ENCODE results near the gene NDUFA7. TPM values are rescaled to one million over a fixed set of nuclear protein-coding genes. Genes with fewer than 3 reads are reported as not detected.

NDUFA7 gene
- 10 to 100 TPM; 86.0 to 93.3 TPM for total RNA-seq
- polyA plus RNA-seq, result 121 TPM

DNA sequence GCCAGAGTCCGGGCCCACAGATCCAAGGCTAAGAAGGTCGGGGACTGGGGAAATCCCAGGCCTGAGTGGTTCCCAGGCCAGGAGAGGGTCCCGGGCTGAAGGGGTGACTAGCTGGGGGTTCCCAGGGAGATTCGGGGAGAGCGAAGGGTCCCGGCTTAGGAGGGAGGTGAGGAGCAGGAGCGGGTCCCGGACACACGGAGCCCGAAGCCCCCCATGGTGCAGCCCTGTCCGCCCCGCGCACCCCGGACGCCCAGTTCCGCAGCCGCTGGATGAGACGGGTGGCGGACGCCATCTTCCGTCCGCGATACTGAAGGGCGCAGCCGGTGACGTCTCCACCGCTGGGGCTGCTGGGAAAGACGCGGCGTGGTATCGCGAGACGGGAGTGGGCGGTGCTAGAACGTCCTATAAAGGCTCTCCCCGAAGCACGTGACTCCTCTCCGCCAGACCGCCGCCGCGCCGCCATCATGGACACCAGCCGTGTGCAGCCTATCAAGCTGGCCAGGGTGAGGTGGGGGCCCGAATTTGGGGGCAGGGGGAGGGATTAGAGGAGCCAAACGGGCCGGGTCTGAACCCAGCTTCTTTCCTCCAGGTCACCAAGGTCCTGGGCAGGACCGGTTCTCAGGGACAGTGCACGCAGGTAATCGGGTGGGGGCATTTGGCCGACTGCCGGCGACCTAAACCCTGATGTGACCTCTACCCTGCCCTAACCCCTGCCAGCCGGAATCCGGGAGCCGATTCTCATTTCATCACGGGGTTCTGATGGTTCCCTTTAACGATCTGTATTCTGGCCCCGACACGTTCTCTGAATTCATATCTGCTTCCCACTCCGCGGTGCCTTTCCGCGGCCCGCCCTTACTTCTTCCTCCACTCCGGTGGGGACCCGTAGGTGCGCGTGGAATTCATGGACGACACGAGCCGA is at the start of gene NDUFA7, which contains the start of gene RPS28:
TSS of gene NDUFA7 (minus strand) at position 309 of the 919 bp plus-strand sequence. CDS start at position 292, 17 bp downstream.
TSS of gene RPS28 (plus strand) at position 430 of the 919 bp plus-strand sequence. CDS start at position 465, 35 bp downstream.
- Histone ChIP-seq H3K4me3 (ENCODE audit: low read length) (peak within 1 kb of the TSS; percentile 98), H3K4me1 (ENCODE audit: insufficient read depth, low read length) (peaks cover 33% of the 10 kb centered on the region), H3K9me3 (ENCODE audit: low read length) (no peaks in the 10 kb centered on the region), H3K27me3 (ENCODE audit: insufficient read depth, low read length, poor library complexity, severe bottlenecking) (no peaks in the 10 kb centered on the region), H3K36me3 (ENCODE audit: insufficient read depth, low read length) (peaks cover 6% of the 10 kb centered on the region), H3K27ac (ENCODE audit: low read depth, low read length) (peak within 1 kb of the TSS; percentile 95)
- Mint-ChIP-seq H3K27me3 (no peaks in the 10 kb centered on the region), H3K36me3 (peaks cover 0 to 40% (median 0%) of the 10 kb centered on the region in 3 donors), H3K27ac (peak within 1 kb of the TSS; percentile 97 to 100 (median 99)), H3K4me3 (peak within 1 kb of the TSS; percentile 94 to 98 (median 96)), H3K4me1 (peaks cover 22 to 50% (median 33%) of the 10 kb centered on the region in 3 donors), H3K9me3 (no peaks in the 10 kb centered on the region)
- POLR2A ChIA-PET, result interaction anchor here (0.6 to 1.0 kb wide), 3 partner anchors 52 to 123 kb away, joined by 3 to 4 read pairs (median 3); partner anchors contain the start of gene HNRNPM
- DNase-seq, result peak; percentile 96 to 99 (median 96)
- CTCF ChIA-PET, result interaction anchor here (0.5 to 1.3 kb wide), 5 partner anchors 13 to 111 kb away, joined by 3 to 7 read pairs (median 4); no protein-coding TSS in a partner anchor

DNA sequence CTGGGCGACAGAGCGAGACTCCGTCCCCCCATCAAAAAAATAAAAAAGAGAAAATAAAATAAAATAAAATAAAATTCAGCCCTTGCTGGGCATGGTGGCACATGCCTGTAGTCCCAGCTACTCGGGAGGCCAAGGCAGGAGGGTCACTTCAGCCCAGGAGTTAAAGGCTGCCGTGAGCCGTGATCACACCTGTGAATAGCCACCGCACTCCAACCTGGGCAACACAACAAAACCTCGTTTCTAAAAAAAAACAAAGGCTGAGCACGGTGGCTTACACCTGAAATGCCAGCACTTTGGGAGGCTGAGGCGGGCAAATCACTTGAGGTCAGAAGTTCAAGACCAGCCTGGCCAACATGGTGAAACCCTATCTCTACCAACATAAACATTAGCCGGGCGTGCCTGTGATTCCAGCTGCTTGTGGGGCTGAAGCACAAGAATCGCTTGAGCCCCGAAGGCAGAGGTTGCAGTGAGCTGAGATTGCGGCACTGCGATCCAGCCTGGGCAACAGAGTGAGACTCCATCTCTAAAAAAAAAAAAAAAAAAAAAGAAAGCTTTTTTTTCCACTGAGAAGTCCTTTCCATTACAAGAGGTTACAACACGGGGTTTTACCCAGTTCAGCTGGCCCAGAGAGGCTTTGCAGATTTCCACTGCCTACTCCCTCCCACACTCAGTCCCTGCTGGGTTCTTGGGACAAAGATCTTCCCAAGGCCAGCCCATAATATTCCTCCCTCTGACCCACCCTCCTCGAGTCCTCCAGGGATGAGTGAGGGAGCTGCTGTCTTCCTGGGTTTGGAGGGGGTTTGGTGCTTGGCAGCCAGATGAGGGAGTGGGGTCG is 49.2 kb upstream of the NDUFA7 start:
- H3K27me3 Mint-ChIP-seq, result peaks cover 18 to 33% of the 10 kb centered on the region in 2 donors
- no peaks in the 10 kb centered on the region for H3K9me3 ChIP-seq (ENCODE audit: low read length)
- H3K27me3 ChIP-seq (ENCODE audit: insufficient read depth, low read length, poor library complexity, severe bottlenecking), result no peaks in the 10 kb centered on the region
- no peak overlapping the region for H3K4me3 ChIP-seq (ENCODE audit: low read length)
- H3K4me3 Mint-ChIP-seq, result no peak overlapping the region
- H3K27ac ChIP-seq (ENCODE audit: low read depth, low read length), result peak overlapping the region; percentile 31
- H3K4me1 Mint-ChIP-seq, result no peaks in the 10 kb centered on the region
- CTCF ChIA-PET, result no interaction called here
- no peaks in the 10 kb centered on the region for H3K36me3 Mint-ChIP-seq
- DNase-seq, result no peak
- no peaks in the 10 kb centered on the region for H3K9me3 Mint-ChIP-seq
- H3K27ac Mint-ChIP-seq, result no peak overlapping the region
- H3K36me3 ChIP-seq (ENCODE audit: insufficient read depth, low read length), result no peaks in the 10 kb centered on the region
- POLR2A ChIA-PET, result interaction anchor here (0.7 kb wide), 1 partner anchor 45 kb away, joined by 4 read pairs; no protein-coding TSS in a partner anchor
- no peaks in the 10 kb centered on the region for H3K4me1 ChIP-seq (ENCODE audit: insufficient read depth, low read length)

DNA sequence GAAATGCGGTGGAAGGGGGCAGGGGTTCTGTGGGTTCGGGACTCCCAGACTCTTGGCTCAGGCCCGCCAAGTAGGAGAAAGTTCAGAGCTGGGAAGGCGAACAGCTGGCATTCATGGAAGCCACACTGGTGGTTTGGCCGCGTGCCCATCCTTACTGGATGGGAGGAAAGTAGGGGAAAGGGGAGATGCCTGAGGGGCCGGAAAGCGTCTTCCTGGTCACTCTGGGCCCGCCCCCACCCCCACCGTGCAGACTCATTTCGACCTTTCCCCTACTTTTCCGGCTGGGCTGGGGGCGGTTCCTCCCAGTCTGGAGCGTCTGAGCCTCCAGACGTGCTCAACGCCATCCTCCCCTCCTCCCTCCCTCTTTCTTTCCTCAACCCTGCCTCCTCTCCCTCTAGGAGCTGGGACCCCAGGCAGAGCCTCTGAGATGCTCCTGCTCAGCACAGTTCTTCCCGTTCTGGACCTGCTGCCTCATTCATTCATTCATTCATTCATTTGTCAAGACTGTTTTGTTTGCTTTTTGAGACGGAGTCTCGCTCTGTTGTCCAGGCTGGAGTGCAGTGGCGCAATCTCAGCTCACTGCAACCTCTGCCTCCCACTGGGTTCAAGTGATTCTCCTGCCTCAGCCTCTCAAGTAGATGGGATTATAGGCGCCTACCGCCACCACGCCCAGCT is 46.3 kb upstream of the NDUFA7 start:
- H3K27me3 ChIP-seq (ENCODE audit: insufficient read depth, low read length, poor library complexity, severe bottlenecking), result peaks cover 7% of the 10 kb centered on the region
- H3K4me1 Mint-ChIP-seq, result peaks cover 4 to 15% (median 14%) of the 10 kb centered on the region in 3 donors
- no peaks in the 10 kb centered on the region for H3K36me3 ChIP-seq (ENCODE audit: insufficient read depth, low read length)
- no peaks in the 10 kb centered on the region for H3K9me3 ChIP-seq (ENCODE audit: low read length)
- ChIA-PET CTCF (interaction anchor here (2.4 kb wide), 1 partner anchor 14 kb away, joined by 10 read pairs; no protein-coding TSS in a partner anchor), POLR2A (no interaction called here)
- H3K27me3 Mint-ChIP-seq, result peaks cover 20 to 46% of the 10 kb centered on the region in 2 donors
- no peak overlapping the region for H3K4me3 ChIP-seq (ENCODE audit: low read length)
- H3K4me1 ChIP-seq (ENCODE audit: insufficient read depth, low read length), result peaks cover 5% of the 10 kb centered on the region
- no peak for DNase-seq
- H3K4me3 Mint-ChIP-seq, result peak overlapping the region in 1 of 7 donors; percentile 48
- H3K27ac Mint-ChIP-seq, result no peak overlapping the region
- no peaks in the 10 kb centered on the region for H3K36me3 Mint-ChIP-seq
- no peaks in the 10 kb centered on the region for H3K9me3 Mint-ChIP-seq
- H3K27ac ChIP-seq (ENCODE audit: low read depth, low read length), result no peak overlapping the region

DNA sequence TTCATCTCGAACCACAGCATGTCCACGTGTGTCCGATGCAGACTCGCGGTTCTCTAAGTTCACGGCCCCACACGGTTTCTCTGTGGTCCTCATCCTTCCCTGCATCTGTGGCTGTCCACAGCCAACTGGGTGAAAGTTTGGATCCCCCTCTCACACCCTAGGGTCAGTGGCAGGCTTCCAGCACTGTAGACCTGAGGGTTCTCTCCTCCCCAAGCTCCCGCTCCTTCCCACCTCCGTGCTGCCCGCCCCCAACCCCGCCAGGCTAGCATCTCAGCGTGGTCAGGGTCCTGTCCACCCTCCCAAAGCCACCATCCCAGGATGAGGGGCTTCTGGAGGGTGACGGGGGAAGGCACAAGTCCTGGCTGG is 45.8 kb upstream of the NDUFA7 start:
- Histone ChIP-seq H3K4me3 (ENCODE audit: low read length) (no peak overlapping the region), H3K4me1 (ENCODE audit: insufficient read depth, low read length) (peaks cover 5% of the 10 kb centered on the region), H3K9me3 (ENCODE audit: low read length) (no peaks in the 10 kb centered on the region), H3K36me3 (ENCODE audit: insufficient read depth, low read length) (no peaks in the 10 kb centered on the region), H3K27ac (ENCODE audit: low read depth, low read length) (no peak overlapping the region), H3K27me3 (ENCODE audit: insufficient read depth, low read length, poor library complexity, severe bottlenecking) (peaks cover 9% of the 10 kb centered on the region)
- CTCF ChIA-PET, result interaction anchor here (2.2 kb wide), 1 partner anchor 13 kb away, joined by 11 read pairs; no protein-coding TSS in a partner anchor
- Mint-ChIP-seq H3K27me3 (peaks cover 23 to 46% of the 10 kb centered on the region in 2 donors), H3K9me3 (no peaks in the 10 kb centered on the region), H3K4me3 (no peak overlapping the region), H3K36me3 (no peaks in the 10 kb centered on the region), H3K4me1 (peaks cover 4 to 15% (median 14%) of the 10 kb centered on the region in 3 donors), H3K27ac (no peak overlapping the region)
- DNase-seq, result no peak
- POLR2A ChIA-PET, result no interaction called here

DNA sequence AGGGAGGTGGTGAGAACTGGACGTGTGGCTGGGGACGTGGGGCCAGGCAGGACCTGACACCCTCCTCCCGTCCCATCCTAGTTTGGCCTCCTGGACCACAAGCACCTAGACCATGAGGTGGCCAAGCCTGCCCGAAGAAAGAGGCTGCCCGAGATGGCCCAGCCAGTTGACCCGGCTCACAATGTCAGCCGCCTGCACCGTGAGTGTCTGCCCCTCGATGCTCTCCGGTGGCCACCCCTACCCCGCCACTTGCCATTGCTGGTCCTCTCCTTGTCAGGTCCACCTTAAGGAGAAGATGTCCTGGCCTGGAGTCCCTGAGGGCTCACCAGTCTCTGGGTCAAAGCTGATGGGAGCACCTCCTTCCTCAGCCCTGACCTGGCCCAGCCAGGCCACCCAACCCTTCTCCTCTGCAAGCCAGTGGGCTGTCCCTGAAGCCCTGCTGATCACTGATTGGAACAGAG is 45.0 kb upstream of the NDUFA7 start:
- Mint-ChIP-seq H3K27me3 (peaks cover 26 to 51% of the 10 kb centered on the region in 2 donors), H3K4me1 (peaks cover 4 to 15% (median 14%) of the 10 kb centered on the region in 3 donors), H3K9me3 (no peaks in the 10 kb centered on the region), H3K36me3 (no peaks in the 10 kb centered on the region), H3K27ac (no peak overlapping the region), H3K4me3 (peak overlapping the region in 2 of 7 donors; percentile 5 to 24)
- Histone ChIP-seq H3K27me3 (ENCODE audit: insufficient read depth, low read length, poor library complexity, severe bottlenecking) (peaks cover 12% of the 10 kb centered on the region), H3K4me3 (ENCODE audit: low read length) (no peak overlapping the region), H3K9me3 (ENCODE audit: low read length) (no peaks in the 10 kb centered on the region), H3K27ac (ENCODE audit: low read depth, low read length) (no peak overlapping the region), H3K36me3 (ENCODE audit: insufficient read depth, low read length) (no peaks in the 10 kb centered on the region), H3K4me1 (ENCODE audit: insufficient read depth, low read length) (peaks cover 5% of the 10 kb centered on the region)
- CTCF ChIA-PET, result interaction anchor here (2.2 kb wide), 1 partner anchor 12 kb away, joined by 11 read pairs; no protein-coding TSS in a partner anchor
- POLR2A ChIA-PET, result no interaction called here
- no peak for DNase-seq

DNA sequence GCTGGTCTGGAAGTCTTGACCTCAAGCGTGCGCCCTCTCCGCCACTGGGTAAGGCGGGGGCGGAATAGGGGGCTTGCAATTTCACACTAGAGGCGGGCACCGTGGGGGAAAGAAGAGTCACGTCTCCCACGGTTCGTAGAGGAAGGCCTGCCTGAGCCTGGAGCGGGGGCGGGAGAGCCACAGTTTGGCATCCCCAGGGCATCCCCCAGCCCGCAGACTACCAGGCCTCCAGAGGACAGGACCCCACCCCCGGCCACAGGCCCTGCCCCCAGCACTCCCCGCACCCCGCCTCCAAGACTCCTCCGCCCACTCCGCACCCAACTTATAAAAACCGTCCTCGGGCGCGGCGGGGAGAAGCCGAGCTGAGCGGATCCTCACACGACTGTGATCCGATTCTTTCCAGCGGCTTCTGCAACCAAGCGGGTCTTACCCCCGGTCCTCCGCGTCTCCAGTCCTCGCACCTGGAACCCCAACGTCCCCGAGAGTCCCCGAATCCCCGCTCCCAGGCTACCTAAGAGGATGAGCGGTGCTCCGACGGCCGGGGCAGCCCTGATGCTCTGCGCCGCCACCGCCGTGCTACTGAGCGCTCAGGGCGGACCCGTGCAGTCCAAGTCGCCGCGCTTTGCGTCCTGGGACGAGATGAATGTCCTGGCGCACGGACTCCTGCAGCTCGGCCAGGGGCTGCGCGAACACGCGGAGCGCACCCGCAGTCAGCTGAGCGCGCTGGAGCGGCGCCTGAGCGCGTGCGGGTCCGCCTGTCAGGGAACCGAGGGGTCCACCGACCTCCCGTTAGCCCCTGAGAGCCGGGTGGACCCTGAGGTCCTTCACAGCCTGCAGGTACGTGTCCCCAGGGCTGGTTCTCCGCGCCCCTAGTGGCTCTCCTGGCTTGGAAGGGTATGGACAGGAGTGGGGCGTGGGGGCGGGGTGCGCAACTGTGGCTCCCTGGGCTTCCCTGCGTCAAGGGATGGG is 42.9 kb upstream of the NDUFA7 start, which contains the start of gene ANGPTL4:
TSS of gene ANGPTL4 (plus strand) at position 353 of the 969 bp plus-strand sequence. CDS start at position 520, 167 bp downstream.
- Histone ChIP-seq H3K27me3 (ENCODE audit: insufficient read depth, low read length, poor library complexity, severe bottlenecking) (peaks cover 12% of the 10 kb centered on the region), H3K9me3 (ENCODE audit: low read length) (no peaks in the 10 kb centered on the region), H3K36me3 (ENCODE audit: insufficient read depth, low read length) (no peaks in the 10 kb centered on the region), H3K4me3 (ENCODE audit: low read length) (peak within 1 kb of the TSS; percentile 26), H3K4me1 (ENCODE audit: insufficient read depth, low read length) (peaks cover 5% of the 10 kb centered on the region), H3K27ac (ENCODE audit: low read depth, low read length) (no peak within 1 kb of the TSS)
- DNase-seq, result peak in 4 of 5 donors; percentile 13 to 58 (median 30)
- peaks cover 29 to 53% of the 10 kb centered on the region in 2 donors for H3K27me3 Mint-ChIP-seq
- ChIA-PET POLR2A (interaction anchor here (0.6 to 1.0 kb wide), 2 partner anchors 70 to 269 kb away, joined by 3 read pairs; no protein-coding TSS in a partner anchor), CTCF (interaction anchor here (1.0 to 1.1 kb wide), 2 partner anchors 34 to 50 kb away, joined by 3 read pairs; no protein-coding TSS in a partner anchor)
- H3K27ac Mint-ChIP-seq, result peak within 1 kb of the TSS in 4 of 8 donors; percentile 28 to 92 (median 53)
- H3K4me3 Mint-ChIP-seq, result peak within 1 kb of the TSS; percentile 2 to 91 (median 84)
- H3K9me3 Mint-ChIP-seq, result no peaks in the 10 kb centered on the region
- H3K4me1 Mint-ChIP-seq, result peaks cover 4 to 15% (median 14%) of the 10 kb centered on the region in 3 donors
- H3K36me3 Mint-ChIP-seq, result no peaks in the 10 kb centered on the region

All from CD8-positive, alpha-beta memory T cell (primary cell).